PFSK-1 (cell line): ENCODE results near the gene NTM.

Experiments
- FOXP2 ChIP-seq: optimal IDR thresholded peaks from 2 replicates; pipeline ENCODE3; 2011; ENCODE audit warnings: borderline replicate concordance, control low read depth, inconsistent platforms; ENCODE audit not compliant: insufficient read depth; ENCODE audit errors: extremely low read length, extremely low read depth
- POLR2AphosphoS5 ChIP-seq: IDR thresholded peaks from 2 replicates; pipeline ENCODE4 v1.6.1; 2012; ENCODE audit warnings: low read depth, mild to moderate bottlenecking, control low read depth, low read length, moderate library complexity
- SIN3A ChIP-seq: IDR thresholded peaks from 2 replicates; pipeline ENCODE4 v1.6.1; 2012; ENCODE audit warnings: mild to moderate bottlenecking, low read length, moderate library complexity, borderline replicate concordance; ENCODE audit not compliant: insufficient read depth
- TAF1 ChIP-seq: IDR thresholded peaks from 2 replicates; pipeline ENCODE4 v1.6.1; 2012; ENCODE audit warnings: low read length, control low read depth, borderline replicate concordance; ENCODE audit not compliant: insufficient read depth
- TF ChIP-seq, protein P1 (sequence below), 2 experiments: IDR thresholded peaks; 2 replicates each; pipeline versions ENCODE4 v1.6.1 to v1.8.0; 2011 to 2012; ENCODE audit warnings: low read depth in 2 of 2, low read length in 2 of 2, control low read depth in 1 of 2, inconsistent platforms in 1 of 2, mild to moderate bottlenecking in 1 of 2, moderate library complexity in 1 of 2; ENCODE audit not compliant: insufficient read depth in 1 of 2

Gene NTM

DNA sequence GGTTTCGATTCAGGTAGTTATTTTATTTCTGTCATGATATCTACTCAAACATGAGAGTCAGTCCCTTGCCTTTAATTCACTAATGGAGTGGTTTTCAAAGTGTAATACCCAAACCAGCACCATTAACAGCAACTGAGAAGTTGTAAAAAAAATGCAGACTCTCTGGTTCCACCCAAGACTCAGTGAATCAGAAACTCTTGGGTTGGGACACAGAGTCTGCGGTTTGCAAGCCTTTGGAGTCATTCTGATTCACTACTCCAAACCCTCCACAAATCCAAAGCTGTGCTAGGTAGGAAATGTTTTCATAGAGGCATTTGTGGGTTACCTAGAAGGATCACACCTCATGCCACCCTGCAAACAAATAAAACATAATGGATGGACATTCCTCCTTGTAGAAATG is 340.1 kb downstream of the NTM start:
- TF ChIP-seq, protein P1, sequence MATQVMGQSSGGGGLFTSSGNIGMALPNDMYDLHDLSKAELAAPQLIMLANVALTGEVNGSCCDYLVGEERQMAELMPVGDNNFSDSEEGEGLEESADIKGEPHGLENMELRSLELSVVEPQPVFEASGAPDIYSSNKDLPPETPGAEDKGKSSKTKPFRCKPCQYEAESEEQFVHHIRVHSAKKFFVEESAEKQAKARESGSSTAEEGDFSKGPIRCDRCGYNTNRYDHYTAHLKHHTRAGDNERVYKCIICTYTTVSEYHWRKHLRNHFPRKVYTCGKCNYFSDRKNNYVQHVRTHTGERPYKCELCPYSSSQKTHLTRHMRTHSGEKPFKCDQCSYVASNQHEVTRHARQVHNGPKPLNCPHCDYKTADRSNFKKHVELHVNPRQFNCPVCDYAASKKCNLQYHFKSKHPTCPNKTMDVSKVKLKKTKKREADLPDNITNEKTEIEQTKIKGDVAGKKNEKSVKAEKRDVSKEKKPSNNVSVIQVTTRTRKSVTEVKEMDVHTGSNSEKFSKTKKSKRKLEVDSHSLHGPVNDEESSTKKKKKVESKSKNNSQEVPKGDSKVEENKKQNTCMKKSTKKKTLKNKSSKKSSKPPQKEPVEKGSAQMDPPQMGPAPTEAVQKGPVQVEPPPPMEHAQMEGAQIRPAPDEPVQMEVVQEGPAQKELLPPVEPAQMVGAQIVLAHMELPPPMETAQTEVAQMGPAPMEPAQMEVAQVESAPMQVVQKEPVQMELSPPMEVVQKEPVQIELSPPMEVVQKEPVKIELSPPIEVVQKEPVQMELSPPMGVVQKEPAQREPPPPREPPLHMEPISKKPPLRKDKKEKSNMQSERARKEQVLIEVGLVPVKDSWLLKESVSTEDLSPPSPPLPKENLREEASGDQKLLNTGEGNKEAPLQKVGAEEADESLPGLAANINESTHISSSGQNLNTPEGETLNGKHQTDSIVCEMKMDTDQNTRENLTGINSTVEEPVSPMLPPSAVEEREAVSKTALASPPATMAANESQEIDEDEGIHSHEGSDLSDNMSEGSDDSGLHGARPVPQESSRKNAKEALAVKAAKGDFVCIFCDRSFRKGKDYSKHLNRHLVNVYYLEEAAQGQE (IDR thresholded peaks at IDR 0.05; ENCODE audit: insufficient read depth in 1 of 2, low read depth in 2 of 2, low read length in 2 of 2) = no peak
- TF ChIP-seq FOXP2 = no peak
- TF ChIP-seq TAF1 = no peak

GRCh38 chr11:131712897-131713296 is 342.5 kb downstream of the NTM start:
- no peak for TF ChIP-seq TAF1
- TF ChIP-seq FOXP2 = no peak
- TF ChIP-seq SIN3A = no peak
- TF ChIP-seq, protein P1 (IDR thresholded peaks at IDR 0.05; ENCODE audit: insufficient read depth in 1 of 2, low read depth in 2 of 2, low read length in 2 of 2) = no peak
- TF ChIP-seq POLR2AphosphoS5 = no peak

DNA sequence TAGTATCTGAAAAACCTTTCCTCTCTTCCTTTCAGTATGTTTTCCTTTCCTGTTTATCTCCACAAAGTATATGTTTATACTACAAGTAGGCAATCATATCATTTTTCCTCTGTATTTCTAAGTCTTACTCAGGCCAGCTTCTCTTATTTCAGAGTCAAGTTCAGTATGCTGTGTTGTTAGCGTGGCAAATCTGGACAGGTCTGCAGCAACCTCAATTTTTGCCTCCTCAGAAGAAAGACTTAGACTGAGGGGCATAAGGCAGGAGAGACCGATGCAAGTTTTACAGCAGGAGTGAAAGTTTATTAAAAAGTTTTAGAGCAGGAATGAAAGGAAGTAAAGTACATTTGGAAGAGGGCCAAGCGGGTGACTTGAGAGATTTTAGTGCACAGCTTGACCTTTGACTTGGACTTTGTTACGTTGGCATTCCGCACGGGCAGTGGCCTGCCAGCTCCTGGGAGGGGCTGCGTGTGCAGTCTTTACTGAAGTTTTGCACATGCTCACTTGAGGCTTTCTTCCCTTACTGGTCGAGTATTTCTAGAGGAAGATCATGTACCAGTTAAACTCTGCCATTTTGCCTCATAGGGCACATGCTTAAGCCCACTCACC is 343.2 kb downstream of the NTM start:
- TF ChIP-seq TAF1 = no peak
- no peak for TF ChIP-seq POLR2AphosphoS5
- no peak for TF ChIP-seq SIN3A
- TF ChIP-seq FOXP2 = no peak
- TF ChIP-seq, protein P1 (IDR thresholded peaks at IDR 0.05; ENCODE audit: insufficient read depth in 1 of 2, low read depth in 2 of 2, low read length in 2 of 2) = no peak

GRCh38 chr11:131717616-131718015 is 347.2 kb downstream of the NTM start:
- no peak for TF ChIP-seq FOXP2
- no peak for TF ChIP-seq TAF1
- TF ChIP-seq, protein P1 (IDR thresholded peaks at IDR 0.05; ENCODE audit: insufficient read depth in 1 of 2, low read depth in 2 of 2, low read length in 2 of 2) = no peak
- no peak for TF ChIP-seq SIN3A
- TF ChIP-seq POLR2AphosphoS5 = no peak

DNA sequence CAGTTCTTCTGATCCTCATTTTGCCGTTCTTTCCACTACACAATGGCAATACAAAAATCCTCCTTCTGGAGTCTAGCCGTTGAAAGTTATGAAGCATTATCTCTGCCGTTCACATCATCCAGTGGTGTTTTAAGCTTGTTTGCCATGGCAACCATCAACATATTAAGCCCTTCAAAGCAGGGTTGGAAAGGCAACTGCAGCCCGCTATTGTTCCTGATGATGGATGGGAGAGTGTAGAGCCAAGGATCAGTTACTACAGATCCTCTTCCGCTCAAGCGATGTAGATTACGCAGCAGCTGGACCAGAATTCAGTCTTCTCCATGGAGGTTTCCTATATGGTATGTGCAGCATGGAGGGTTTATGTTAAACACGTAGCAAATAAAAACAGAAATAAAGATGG is 352.7 kb downstream of the NTM start:
- no peak for TF ChIP-seq FOXP2
- no peak for TF ChIP-seq SIN3A
- no peak for TF ChIP-seq POLR2AphosphoS5
- TF ChIP-seq, protein P1 (IDR thresholded peaks at IDR 0.05; ENCODE audit: insufficient read depth in 1 of 2, low read depth in 2 of 2, low read length in 2 of 2) = no peak
- TF ChIP-seq TAF1 = no peak
